ENCODE measurements around the gene ZNF391.

- no peak for TF ChIP-seq CTCF (IDR thresholded peaks at IDR 0.05)
- TF ChIP-seq POLR2AphosphoS5 (IDR thresholded peaks at IDR 0.05): no peak
Observed at GRCh38 chr6:27451660-27452390, 63.3 kb downstream of the ZNF391 start.
